KG1 (cell line): Measurements from ENCODE around the gene KLF11.

ENCODE experiments used
- DNase-seq: peaks from one replicate; lab custom pipeline; 2025; lab: John Stamatoyannopoulos, UW

KLF11 gene

DNA sequence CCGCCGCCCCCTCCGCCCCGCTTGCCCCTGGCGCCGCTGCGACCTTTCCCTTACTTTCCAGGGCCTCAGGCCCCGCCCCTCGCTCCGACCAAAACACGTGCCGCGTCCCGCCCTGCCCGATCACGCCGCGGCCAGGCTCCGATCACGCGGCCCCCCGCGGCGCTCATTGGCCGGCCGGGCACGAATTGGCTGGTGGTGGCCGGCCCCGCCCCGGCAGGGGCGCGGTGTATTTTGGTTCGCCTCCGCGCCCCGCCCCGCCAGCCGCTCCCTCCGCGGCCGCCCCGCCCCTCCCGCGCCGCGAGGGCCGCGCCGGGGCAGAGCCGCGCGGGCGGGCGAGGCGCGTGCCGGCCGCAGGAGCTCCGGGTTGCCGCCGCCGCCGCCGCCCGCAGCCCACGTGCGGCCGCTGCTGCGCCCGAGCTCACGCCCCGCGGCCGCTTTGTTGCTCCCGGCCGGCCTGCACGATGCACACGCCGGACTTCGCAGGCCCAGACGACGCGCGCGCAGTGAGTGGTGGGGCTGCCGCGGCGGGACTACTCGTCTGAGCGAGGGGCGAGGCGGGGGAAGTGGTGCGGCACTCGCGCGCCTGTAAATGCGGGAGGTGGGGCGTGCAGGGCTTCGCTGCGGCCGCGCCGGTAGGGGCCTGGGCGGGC is at the start of gene KLF11:
TSS of gene KLF11 (plus strand) at position 295 of the 650 bp plus-strand sequence. CDS start at position 462, 167 bp downstream.
- DNase-seq: no peak

DNA sequence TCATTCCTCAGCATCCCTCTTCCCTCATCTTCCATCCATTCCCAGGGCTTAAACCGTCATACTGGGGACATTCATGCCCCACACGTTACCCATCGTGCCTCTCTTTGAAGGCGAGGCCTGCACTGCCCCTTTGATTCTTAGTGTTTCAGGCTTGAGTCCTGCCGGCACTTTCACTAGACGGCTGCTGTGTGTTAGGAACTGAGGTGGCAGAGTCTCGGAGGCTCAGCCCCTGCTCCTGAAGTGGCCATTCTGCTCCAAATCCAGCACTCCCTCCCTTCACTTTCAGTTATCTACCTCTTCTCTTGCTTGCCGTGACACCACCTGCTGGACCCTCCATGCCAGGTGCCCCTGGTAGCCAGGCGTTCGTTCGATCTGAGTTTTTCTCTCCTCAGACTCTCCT is 48.9 kb upstream of the KLF11 start:
- no peak for DNase-seq

DNA sequence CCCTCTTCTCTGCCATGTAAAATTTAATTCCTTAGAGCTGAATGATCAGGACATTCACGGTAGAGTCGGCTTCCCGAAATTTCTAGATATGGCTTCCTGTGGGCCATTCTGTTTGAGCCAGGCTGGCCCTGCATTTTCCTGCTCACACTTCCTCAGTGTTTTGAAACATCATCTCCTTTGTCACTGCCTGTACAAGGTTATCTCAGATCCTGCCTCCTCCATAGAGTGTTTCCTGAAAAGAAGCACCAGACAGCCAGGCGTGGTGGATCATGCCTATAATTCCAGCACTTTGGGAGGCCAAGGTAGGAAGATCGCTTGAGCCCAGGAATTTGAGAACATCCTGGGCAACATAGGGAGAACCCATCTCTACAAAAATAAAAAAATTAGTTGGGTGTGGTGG is 48.3 kb upstream of the KLF11 start:
- DNase-seq: no peak

DNA sequence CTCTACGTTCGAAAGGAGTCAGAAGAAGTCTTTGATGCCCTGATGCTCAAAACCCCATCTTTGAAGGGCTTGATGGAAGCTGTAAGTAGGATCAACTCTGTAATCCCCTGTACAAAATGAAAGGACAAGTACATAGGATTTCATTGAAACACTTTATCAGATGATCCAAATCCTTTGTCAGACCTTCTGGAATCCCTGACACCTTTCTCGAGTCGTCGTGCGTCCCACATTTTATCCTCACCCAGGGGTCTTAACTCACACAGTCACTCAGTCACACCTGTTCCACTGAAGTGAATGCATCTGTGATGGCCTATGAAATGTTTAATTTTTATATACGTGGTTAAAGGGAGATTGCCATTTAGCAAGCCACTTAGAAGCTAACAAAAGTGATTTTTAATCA is 47.0 kb upstream of the KLF11 start:
- no peak for DNase-seq

DNA sequence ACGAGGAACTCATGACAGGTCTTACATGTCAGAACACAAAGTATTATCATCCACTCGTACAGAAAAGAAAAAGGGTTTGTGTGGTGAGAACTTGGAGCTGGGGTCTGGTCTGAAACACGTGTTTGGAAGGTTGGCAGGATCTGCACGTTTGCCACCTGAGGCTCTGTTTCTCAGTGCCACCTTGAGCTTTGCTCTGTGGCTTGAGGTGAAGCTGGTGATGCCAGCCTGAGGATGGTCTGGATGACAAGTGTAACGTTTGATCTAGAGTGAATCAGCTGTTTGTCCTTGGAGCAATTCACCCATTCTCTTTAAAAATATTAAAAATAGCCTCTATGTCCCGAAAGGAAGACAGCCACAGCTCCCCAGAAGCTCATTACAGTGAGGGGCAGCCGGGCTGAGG is 45.4 kb upstream of the KLF11 start:
- no peak for DNase-seq

DNA sequence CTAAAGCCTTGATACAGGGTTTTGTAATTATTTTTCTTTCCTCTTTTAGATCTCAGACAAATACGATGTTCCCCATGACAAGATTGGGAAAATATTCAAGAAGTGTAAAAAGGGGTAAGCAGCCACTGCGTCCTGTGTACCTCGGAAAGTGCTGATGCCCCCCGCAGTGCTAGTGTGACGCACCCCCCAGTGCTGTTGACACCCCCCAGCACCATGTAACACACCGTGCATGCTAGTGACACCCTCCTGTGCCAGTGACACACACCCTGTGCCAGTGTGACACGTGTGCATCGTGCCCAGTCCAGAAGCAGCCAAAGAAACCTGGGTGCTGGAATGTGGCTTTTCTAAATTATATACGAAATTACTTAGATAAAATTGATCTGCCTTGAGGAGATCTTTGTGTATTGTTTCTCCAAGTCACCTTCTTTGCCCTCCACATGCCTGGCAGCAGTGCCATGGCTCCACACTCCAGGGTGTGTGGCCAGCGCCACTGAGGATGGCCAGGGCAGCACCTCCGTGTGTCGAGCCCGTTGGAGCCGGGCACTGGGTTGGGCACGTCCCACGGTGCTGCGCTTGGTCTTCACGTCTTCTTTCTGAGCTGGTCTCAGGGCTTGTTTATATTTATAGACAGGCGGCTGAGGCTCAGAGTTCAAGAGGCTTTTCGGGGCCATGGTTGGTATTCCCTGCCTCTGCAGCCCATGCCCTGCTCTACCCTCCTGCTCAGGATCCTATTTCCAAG is 44.3 kb upstream of the KLF11 start:
- DNase-seq: no peak

- no peak for DNase-seq
These were observed 43.7 kb upstream of the KLF11 start for GRCh38 chr2:9999693-10000092.

DNA sequence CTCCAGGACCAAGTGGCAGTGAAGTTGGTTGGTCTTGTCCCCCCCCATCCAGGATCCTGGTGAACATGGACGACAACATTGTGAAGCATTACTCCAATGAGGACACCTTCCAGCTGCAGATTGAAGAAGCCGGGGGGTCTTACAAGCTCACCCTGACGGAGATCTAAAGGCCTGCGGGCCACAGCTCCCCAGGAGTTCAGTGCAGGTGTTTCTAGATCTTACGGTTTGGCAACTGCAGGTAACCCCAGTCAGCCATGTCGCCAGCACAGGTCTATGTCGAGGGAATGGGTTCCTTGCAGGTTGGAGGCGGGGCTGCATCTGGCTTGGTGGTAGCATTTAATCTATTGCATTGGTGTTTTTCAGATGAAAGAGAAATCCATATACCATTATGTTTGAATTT is 42.8 kb upstream of the KLF11 start:
- DNase-seq: no peak

GRCh38 chr2:10001586-10001985 is 41.8 kb upstream of the KLF11 start:
- DNase-seq: no peak

GRCh38 chr2:10002109-10002508 is 41.2 kb upstream of the KLF11 start:
- no peak for DNase-seq

DNA sequence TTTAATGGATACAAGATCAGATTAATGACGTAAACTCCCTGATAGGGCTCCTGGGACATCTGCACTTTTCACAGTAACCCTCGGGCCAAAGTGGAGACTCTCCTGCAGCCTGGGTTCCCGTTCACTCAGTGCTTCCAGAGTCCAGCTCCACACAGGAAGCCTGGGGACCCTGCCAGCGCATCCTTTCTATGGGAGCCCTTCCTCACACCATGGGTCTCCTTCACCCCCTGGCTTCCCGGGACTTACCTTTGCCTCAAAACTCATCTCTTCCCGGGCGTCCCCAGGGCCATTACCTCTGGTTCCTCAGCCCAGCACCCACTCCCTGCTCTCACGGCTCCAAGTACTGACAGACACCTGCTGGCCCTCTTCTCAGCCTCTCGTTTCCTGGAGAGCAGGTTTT is 40.7 kb upstream of the KLF11 start:
- DNase-seq: no peak

- DNase-seq: no peak
These were observed 39.9 kb upstream of the KLF11 start for GRCh38 chr2:10003206-10004125.

- DNase-seq: no peak
These were observed 38.9 kb upstream of the KLF11 start for GRCh38 chr2:10004401-10004800.

DNA sequence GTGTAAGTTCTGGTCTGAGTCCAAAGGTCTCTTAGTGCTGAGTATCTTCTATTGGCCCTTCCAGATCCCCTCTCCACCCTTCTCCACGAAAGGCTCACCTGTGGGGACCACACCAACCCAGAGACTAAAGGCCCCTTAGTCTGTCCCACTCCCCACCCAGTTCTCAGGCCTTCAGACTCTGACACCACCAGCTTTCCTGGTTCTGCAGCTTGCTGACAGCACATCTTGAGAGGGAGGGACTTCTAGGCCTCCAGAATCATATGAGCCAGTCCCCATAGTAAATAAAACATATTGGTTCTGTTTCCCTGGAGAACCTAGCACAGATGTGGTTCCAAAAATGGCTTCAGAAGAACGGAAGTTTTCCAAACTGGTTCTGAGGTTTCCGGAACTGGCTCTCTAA is 38.5 kb upstream of the KLF11 start:
- DNase-seq: no peak

DNA sequence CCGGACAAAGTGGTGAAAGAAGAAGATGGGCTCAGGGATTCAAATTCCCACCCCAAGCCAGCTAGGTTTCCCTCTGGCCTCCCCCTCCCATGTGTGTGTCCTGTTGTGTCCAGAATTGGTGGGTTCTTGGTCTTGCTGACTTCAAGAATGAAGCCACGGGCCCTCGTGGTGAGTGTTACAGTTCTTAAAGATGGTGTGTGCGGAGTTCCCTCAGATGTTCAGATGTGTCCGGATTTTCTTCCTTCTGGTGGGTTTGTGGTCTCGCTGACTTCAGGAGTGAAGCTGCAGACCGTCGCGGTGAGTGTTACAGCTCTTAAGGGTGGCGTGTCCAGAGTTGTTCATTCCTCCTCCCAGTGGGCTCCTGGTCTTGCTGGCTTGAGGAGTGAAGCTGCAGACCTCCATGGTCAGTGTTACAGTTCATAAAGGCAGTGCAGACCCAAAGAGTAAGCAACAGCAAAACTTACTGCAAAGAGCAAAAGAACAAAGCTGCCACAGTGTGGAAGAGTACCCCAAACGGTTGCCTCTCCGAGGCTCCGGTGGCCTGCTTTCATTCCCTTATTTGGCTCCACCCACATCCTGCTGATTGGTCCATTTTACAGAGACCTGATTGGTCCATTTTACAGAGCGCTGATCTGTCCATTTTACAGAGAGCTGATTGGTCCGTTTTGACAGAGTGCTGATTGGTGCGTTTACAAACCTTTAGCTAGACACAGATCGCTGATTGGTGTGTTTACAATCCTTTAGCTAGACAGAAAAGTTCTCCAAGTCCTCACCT is 37.7 kb upstream of the KLF11 start:
- no peak for DNase-seq

- no peak for DNase-seq
These were observed 36.9 kb upstream of the KLF11 start for GRCh38 chr2:10006236-10007161.

GRCh38 chr2:10007435-10007834 is 35.9 kb upstream of the KLF11 start:
- no peak for DNase-seq

DNA sequence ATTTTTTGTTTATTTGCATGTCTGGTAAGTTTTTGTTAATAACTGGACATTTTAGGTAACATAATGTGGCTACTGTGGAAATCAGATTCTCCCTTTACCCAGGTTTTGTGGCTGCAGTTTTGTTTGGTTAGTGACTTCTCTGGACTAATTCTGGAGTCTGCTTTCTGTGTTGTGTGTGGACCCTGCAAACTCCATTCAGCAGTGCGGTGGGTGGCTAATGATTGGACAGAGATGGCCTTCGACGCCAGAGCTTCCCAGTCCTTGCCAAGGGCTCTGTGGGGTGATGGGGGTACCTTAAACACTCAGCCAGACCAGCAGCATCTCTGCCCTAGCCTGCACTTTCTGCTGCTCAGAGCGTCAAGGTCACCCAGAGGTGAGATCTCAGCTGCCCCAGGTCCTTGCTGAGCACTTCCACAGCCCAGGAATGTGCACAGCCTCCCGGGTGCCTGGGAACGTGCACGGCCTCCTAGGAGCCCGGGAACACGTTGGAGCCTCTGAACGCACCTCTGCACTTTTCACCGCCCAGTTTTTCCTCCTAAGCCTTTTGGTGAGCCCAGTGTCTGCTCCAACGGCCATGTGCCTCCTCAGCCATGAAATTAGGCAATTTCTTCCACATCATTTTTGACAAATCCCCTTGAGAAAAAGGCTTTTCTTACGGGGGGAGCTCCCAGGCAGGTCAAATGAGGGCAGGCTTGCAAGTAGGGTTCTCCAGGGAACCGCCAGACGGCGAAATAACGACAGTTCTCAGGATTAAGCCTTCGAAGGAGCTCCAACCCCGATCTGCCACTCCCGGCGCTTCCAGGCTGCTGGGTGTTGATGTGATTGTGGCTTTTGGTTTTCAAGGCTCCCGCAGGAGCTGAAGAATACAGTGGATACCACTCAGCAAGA is 35.2 kb upstream of the KLF11 start:
- no peak for DNase-seq

DNA sequence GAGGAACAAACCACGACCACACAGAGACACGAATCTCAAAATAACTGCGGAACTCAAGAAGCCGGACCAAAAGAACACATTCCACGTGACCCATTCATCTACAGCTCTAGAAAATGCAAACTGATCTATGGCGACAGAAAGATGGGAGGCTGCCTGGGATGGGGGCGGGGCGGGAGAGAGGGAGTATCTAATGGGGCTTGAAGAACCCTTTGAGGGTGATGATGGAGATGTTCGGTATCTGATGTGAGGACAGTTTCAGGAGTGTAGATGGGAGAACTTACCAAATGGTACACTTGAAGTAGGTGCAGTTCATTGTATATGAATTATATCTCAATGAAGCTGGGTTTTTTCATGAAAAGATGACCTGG is 34.6 kb upstream of the KLF11 start:
- no peak for DNase-seq

- no peak for DNase-seq
These were observed 34.0 kb upstream of the KLF11 start for GRCh38 chr2:10009271-10009810.
